NOMO-1 treated with dmso at 0.1 percent for 144 hours (cell line): Measurements from ENCODE around the gene AP1AR.

Experiments
- DNase-seq: peaks from one replicate; lab custom pipeline; 2025; ENCODE audit not compliant: unreplicated experiment; lab: John Stamatoyannopoulos, UW

The AP1AR gene

GRCh38 chr4:112219826-112220366, 11.7 kb upstream of the AP1AR start:
- no peak for DNase-seq

- no peak for DNase-seq
Observed at GRCh38 chr4:112222219-112222955, 9.2 kb upstream of the AP1AR start.

- no peak for DNase-seq
Observed at GRCh38 chr4:112225157-112225556, 6.4 kb upstream of the AP1AR start.

GRCh38 chr4:112230879-112231778, 458 bp upstream of the AP1AR start:
- peak; percentile 98 for DNase-seq

- DNase-seq, result peak; percentile 10
Observed at GRCh38 chr4:112234952-112235609, 3.5 kb downstream of the AP1AR start.

GRCh38 chr4:112236040-112236439, 4.5 kb downstream of the AP1AR start:
- no peak for DNase-seq

GRCh38 chr4:112238833-112239232, 7.2 kb downstream of the AP1AR start:
- DNase-seq, result no peak

GRCh38 chr4:112245383-112245782, 13.8 kb downstream of the AP1AR start:
- no peak for DNase-seq

- no peak for DNase-seq
Observed at GRCh38 chr4:112247021-112247420, 15.4 kb downstream of the AP1AR start.

- no peak for DNase-seq
Observed at GRCh38 chr4:112251019-112251643, 19.5 kb downstream of the AP1AR start.

- DNase-seq, result no peak
Observed at GRCh38 chr4:112252234-112252633, 20.6 kb downstream of the AP1AR start.

GRCh38 chr4:112253382-112254000, 21.9 kb downstream of the AP1AR start:
- DNase-seq, result peak; percentile 26

GRCh38 chr4:112257098-112257497, 25.5 kb downstream of the AP1AR start:
- no peak for DNase-seq

- DNase-seq, result no peak
Observed at GRCh38 chr4:112266823-112267222, 35.2 kb downstream of the AP1AR start.

GRCh38 chr4:112270051-112270450, 38.5 kb downstream of the AP1AR start:
- no peak for DNase-seq

GRCh38 chr4:112270640-112271421, 39.2 kb downstream of the AP1AR start:
- DNase-seq, result no peak

- no peak for DNase-seq
Observed at GRCh38 chr4:112272292-112272691, 40.7 kb downstream of the AP1AR start.

- DNase-seq, result no peak
Observed at GRCh38 chr4:112274959-112275358, 43.4 kb downstream of the AP1AR start.

- DNase-seq, result no peak
Observed at GRCh38 chr4:112276113-112276512, 44.5 kb downstream of the AP1AR start.

GRCh38 chr4:112277220-112277619, 45.6 kb downstream of the AP1AR start:
- DNase-seq, result no peak
